SK-N-SH (cell line): ENCODE data around the gene ASXL2.

Experiments used
- NRF1 ChIP-seq: IDR thresholded peaks from 2 replicates; pipeline ENCODE4 v1.6.1; 2012; ENCODE audit warnings: low read depth, mild to moderate bottlenecking, low read length
- POLR2AphosphoS5 ChIP-seq: IDR thresholded peaks from 2 replicates; pipeline ENCODE4 v1.6.1; 2012; ENCODE audit warnings: low read depth, low read length
- TEAD4 ChIP-seq: IDR thresholded peaks from 2 replicates; pipeline ENCODE4 v1.4.0; 2012; ENCODE audit warnings: mild to moderate bottlenecking, borderline replicate concordance; ENCODE audit not compliant: insufficient read depth
- TF ChIP-seq, protein P1 (sequence below): fragments of 200-600 bp; sonication (generic); IDR thresholded peaks from 2 replicates; pipeline ENCODE4 v1.6.1; 2017; ENCODE audit warnings: antibody characterized with exemption, mild to moderate bottlenecking, moderate library complexity

- TF ChIP-seq NRF1 (no peak), POLR2AphosphoS5 (no peak), TEAD4 (no peak)
- TF ChIP-seq, protein P1, sequence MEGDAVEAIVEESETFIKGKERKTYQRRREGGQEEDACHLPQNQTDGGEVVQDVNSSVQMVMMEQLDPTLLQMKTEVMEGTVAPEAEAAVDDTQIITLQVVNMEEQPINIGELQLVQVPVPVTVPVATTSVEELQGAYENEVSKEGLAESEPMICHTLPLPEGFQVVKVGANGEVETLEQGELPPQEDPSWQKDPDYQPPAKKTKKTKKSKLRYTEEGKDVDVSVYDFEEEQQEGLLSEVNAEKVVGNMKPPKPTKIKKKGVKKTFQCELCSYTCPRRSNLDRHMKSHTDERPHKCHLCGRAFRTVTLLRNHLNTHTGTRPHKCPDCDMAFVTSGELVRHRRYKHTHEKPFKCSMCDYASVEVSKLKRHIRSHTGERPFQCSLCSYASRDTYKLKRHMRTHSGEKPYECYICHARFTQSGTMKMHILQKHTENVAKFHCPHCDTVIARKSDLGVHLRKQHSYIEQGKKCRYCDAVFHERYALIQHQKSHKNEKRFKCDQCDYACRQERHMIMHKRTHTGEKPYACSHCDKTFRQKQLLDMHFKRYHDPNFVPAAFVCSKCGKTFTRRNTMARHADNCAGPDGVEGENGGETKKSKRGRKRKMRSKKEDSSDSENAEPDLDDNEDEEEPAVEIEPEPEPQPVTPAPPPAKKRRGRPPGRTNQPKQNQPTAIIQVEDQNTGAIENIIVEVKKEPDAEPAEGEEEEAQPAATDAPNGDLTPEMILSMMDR = no peak
These were observed 16.7 kb upstream of the ASXL2 start for GRCh38 chr2:25895018-25895417.
